ENCODE data around the gene FBXO44. TPM values are rescaled to one million over a fixed set of nuclear protein-coding genes. Genes with fewer than 3 reads are reported as not detected.

The FBXO44 gene
- total RNA-seq, 1 experiment from 2014 or later: 19.3 TPM

- BruUV-seq (replicated peaks): no TSS peak
- Histone ChIP-seq H3K27me3 (replicated peaks; ENCODE audit: insufficient read depth, low read depth, low read length, poor library complexity) (no peaks in the 10 kb centered on the region), H3K4me1 (ENCODE audit: insufficient read depth, low read length, poor library complexity, severe bottlenecking) (peaks cover 61% of the 10 kb centered on the region), H3K36me3 (ENCODE audit: insufficient read depth, low read length, poor library complexity, severe bottlenecking) (no peaks in the 10 kb centered on the region), H3K9me3 (ENCODE audit: low read depth, low read length, poor library complexity, severe bottlenecking) (no peaks in the 10 kb centered on the region), H3K4me3 (ENCODE audit: low read depth, low read length, poor library complexity, severe bottlenecking) (no peak overlapping the region), H3K27ac (ENCODE audit: low read depth, low read length, poor library complexity, severe bottlenecking) (no peak overlapping the region)
- POLR2A ChIA-PET (ENCODE audit: low non-redundant PET): no interaction called here
- DNase-seq (ENCODE audit: low spot score): no peak
- CTCF ChIA-PET: no interaction called here
- TF ChIP-seq CTCF (conservative IDR thresholded peaks at IDR 0.05; ENCODE audit: low read depth, low read length): no peak
- no peak for TF ChIP-seq EZH2 (IDR thresholded peaks at IDR 0.05; ENCODE audit: borderline replicate concordance, low read depth, low read length, poor library complexity, severe bottlenecking)
- intact Hi-C loops (cut with micrococcal nuclease; ENCODE audit: unreplicated experiment): no loop called here
Observed at GRCh38 chr1:11704194-11704529, 49.5 kb downstream of the FBXO44 start.

GRCh38 chr1:11704691-11705475, 50.2 kb downstream of the FBXO44 start:
- H3K4me3 ChIP-seq (ENCODE audit: low read depth, low read length, poor library complexity, severe bottlenecking): no peak overlapping the region
- DNase-seq (ENCODE audit: low spot score): no peak
- no peaks in the 10 kb centered on the region for H3K27me3 ChIP-seq (replicated peaks; ENCODE audit: insufficient read depth, low read depth, low read length, poor library complexity)
- BruUV-seq (replicated peaks): no TSS peak
- ChIA-PET CTCF (no interaction called here), POLR2A (ENCODE audit: low non-redundant PET) (no interaction called here)
- no peak overlapping the region for H3K27ac ChIP-seq (ENCODE audit: low read depth, low read length, poor library complexity, severe bottlenecking)
- H3K4me1 ChIP-seq (ENCODE audit: insufficient read depth, low read length, poor library complexity, severe bottlenecking): peaks cover 61% of the 10 kb centered on the region
- H3K9me3 ChIP-seq (ENCODE audit: low read depth, low read length, poor library complexity, severe bottlenecking): no peaks in the 10 kb centered on the region
- H3K36me3 ChIP-seq (ENCODE audit: insufficient read depth, low read length, poor library complexity, severe bottlenecking): no peaks in the 10 kb centered on the region
- no peak for TF ChIP-seq EZH2 (IDR thresholded peaks at IDR 0.05; ENCODE audit: borderline replicate concordance, low read depth, low read length, poor library complexity, severe bottlenecking)
- no peak for TF ChIP-seq CTCF (conservative IDR thresholded peaks at IDR 0.05; ENCODE audit: low read depth, low read length)
- intact Hi-C loops (cut with micrococcal nuclease; ENCODE audit: unreplicated experiment): no loop called here

- intact Hi-C loops (cut with micrococcal nuclease; ENCODE audit: unreplicated experiment): no loop called here
- Histone ChIP-seq H3K27me3 (replicated peaks; ENCODE audit: insufficient read depth, low read depth, low read length, poor library complexity) (no peaks in the 10 kb centered on the region), H3K9me3 (ENCODE audit: low read depth, low read length, poor library complexity, severe bottlenecking) (no peaks in the 10 kb centered on the region), H3K4me3 (ENCODE audit: low read depth, low read length, poor library complexity, severe bottlenecking) (no peak overlapping the region), H3K27ac (ENCODE audit: low read depth, low read length, poor library complexity, severe bottlenecking) (no peak overlapping the region), H3K36me3 (ENCODE audit: insufficient read depth, low read length, poor library complexity, severe bottlenecking) (no peaks in the 10 kb centered on the region), H3K4me1 (ENCODE audit: insufficient read depth, low read length, poor library complexity, severe bottlenecking) (peaks cover 56% of the 10 kb centered on the region)
- no peak for TF ChIP-seq CTCF (conservative IDR thresholded peaks at IDR 0.05; ENCODE audit: low read depth, low read length)
- no peak for TF ChIP-seq EZH2 (IDR thresholded peaks at IDR 0.05; ENCODE audit: borderline replicate concordance, low read depth, low read length, poor library complexity, severe bottlenecking)
- ChIA-PET POLR2A (ENCODE audit: low non-redundant PET) (no interaction called here), CTCF (no interaction called here)
- BruUV-seq (replicated peaks): no TSS peak
- DNase-seq (ENCODE audit: low spot score): no peak
Observed at GRCh38 chr1:11705596-11705995, 50.9 kb downstream of the FBXO44 start.
